ENCODE data around the gene LAMA5. TPM values are rescaled to one million over a fixed set of nuclear protein-coding genes. Genes with fewer than 3 reads are reported as not detected.

Gene LAMA5
- polyA plus RNA-seq, 2 of the 4 experiments (the other 2 are of a cell fraction) = 20.4 to 196 TPM

GRCh38 chr20:62303340-62304226, 63.5 kb downstream of the LAMA5 start:
- TF ChIP-seq JUNB (IDR thresholded peaks at IDR 0.05) (no peak), TFCP2L1 (CRISPR knock-in tag; IDR thresholded peaks at IDR 0.05) (0 out of 2 replicates have a peak, but pooled peaks have one; percentile 22), SMC3 (IDR thresholded peaks at IDR 0.05) (no peak), FOSB (CRISPR knock-in tag; IDR thresholded peaks at IDR 0.05) (peak; percentile 44; the same call in 1 of the 2 replicates), MAX (IDR thresholded peaks at IDR 0.05) (peak; percentile 21), PBX3 (IDR thresholded peaks at IDR 0.05) (peak; percentile 37)
- 3% methylated on average over 30 of the region's 66 CpGs for WGBS (ENCODE audit: missing lambda C conversion rate)
- Histone ChIP-seq H3K4me3 (peak overlapping the region; percentile 99), H3K27ac (peak overlapping the region; percentile 97 to 99), H3K4me1 (peaks cover 45% of the 10 kb centered on the region), H3K9me3 (no peaks in the 10 kb centered on the region), H3K4me2 (peak overlapping the region; percentile 92)
- ChIA-PET POLR2A (interaction anchor here (0.9 to 1.7 kb wide), 5 partner anchors 46 to 83 kb away, joined by 3 to 4 read pairs (median 3); partner anchors contain the start of gene RPS21), CTCF (interaction anchor here (0.6 to 8.8 kb wide), 6 partner anchors 60 to 115 kb away, joined by 3 to 93 read pairs (median 8); partner anchors contain the start of gene RPS21)
- peak; percentile 7 to 25; a peak in 5 of 6 replicates for ATAC-seq
- FAIRE-seq = no peak
- peak in 1 of 2 experiments; percentile 69 for DNase-seq (ENCODE audit: low read depth in 1 of 2, low spot score in 1 of 2)

- POLR2A ChIA-PET = interaction anchor here (0.8 to 1.7 kb wide), 5 partner anchors 63 to 391 kb away, joined by 3 to 14 read pairs (median 4); partner anchors contain the start of gene RPS21
- CTCF ChIA-PET = interaction anchor here (1.1 to 8.8 kb wide), 8 partner anchors 49 to 190 kb away, joined by 4 to 93 read pairs (median 6); partner anchors contain the start of gene RPS21
- FAIRE-seq = no peak
Measured at GRCh38 chr20:62303062-62303339, 64.1 kb downstream of the LAMA5 start.

GRCh38 chr20:62302341-62303061, 64.6 kb downstream of the LAMA5 start, which contains the start of gene ADRM1:
Gene ADRM1, plus strand, starts transcription at chr20:62302997. Its CDS starts 572 bp downstream, at chr20:62303569.
- Histone ChIP-seq H3K4me3 (peak within 1 kb of the TSS; percentile 99), H3K27ac (peak within 1 kb of the TSS; percentile 97 to 99), H3K4me1 (peaks cover 34% of the 10 kb centered on the region), H3K4me2 (peak within 1 kb of the TSS; percentile 95), H3K9me3 (no peaks in the 10 kb centered on the region)
- ATAC-seq (peak; percentile 50 to 83), DNase-seq (ENCODE audit: low read depth in 1 of 2, low spot score in 1 of 2) (peak; percentile 95 to 97), FAIRE-seq (no peak)
- POLR2A ChIA-PET = interaction anchor here (0.8 to 1.7 kb wide), 7 partner anchors 56 to 392 kb away, joined by 3 to 14 read pairs (median 4); partner anchors contain the start of gene MTG2
- CTCF ChIA-PET = interaction anchor here (0.7 to 8.8 kb wide), 19 partner anchors 12 to 191 kb away, joined by 3 to 93 read pairs (median 5); partner anchors contain the start of gene RPS21
- WGBS (ENCODE audit: missing lambda C conversion rate) = 6% methylated on average over 10 of the region's 81 CpGs
- TF ChIP-seq CHD4 (IDR thresholded peaks at IDR 0.05; ENCODE audit: borderline replicate concordance) (no peak), HDAC2 (IDR thresholded peaks at IDR 0.05) (no peak), RAD21 (conservative IDR thresholded peaks at IDR 0.05 in 1 of 2, IDR thresholded peaks at IDR 0.05 in 1 of 2) (peak; percentile 48), POLR2A (IDR thresholded peaks at IDR 0.05; ENCODE audit: low read length) (peak; percentile 43), MYC (IDR thresholded peaks at IDR 0.05; ENCODE audit: borderline replicate concordance, low read length) (no peak; the same call in 1 of the 2 replicates), USF2 (IDR thresholded peaks at IDR 0.05) (no peak), FOSB (CRISPR knock-in tag; IDR thresholded peaks at IDR 0.05) (no peak), NFE2L2 (conservative IDR thresholded peaks at IDR 0.05; ENCODE audit: low read length) (peak; percentile 85), NPAS2 (CRISPR knock-in tag; IDR thresholded peaks at IDR 0.05; ENCODE audit: borderline replicate concordance) (no peak), EHMT2 (IDR thresholded peaks at IDR 0.05; ENCODE audit: low read depth) (no peak), RCOR1 (IDR thresholded peaks at IDR 0.05; ENCODE audit: low read depth, low read length) (no peak), ZNF302 (CRISPR knock-in tag; IDR thresholded peaks at IDR 0.05) (no peak), FOXS1 (CRISPR knock-in tag; IDR thresholded peaks at IDR 0.05) (no peak), SMC3 (IDR thresholded peaks at IDR 0.05) (peak; percentile 47), E2F6 (IDR thresholded peaks at IDR 0.05; ENCODE audit: borderline replicate concordance, low read depth) (no peak), RNF2 (IDR thresholded peaks at IDR 0.05; ENCODE audit: borderline replicate concordance, low read depth) (no peak), MAX (IDR thresholded peaks at IDR 0.05) (peak; percentile 78), FOSL2 (IDR thresholded peaks at IDR 0.05) (no peak), FOSL2 (CRISPR knock-in tag; IDR thresholded peaks at IDR 0.05) (peak; percentile 66), TP53 (CRISPR knock-in tag; IDR thresholded peaks at IDR 0.05) (no peak), RFX5 (IDR thresholded peaks at IDR 0.05) (peak; percentile 67; the same call in 1 of the 2 replicates), BCL3 (IDR thresholded peaks at IDR 0.05) (peak; percentile 57; the same call in 1 of the 3 replicates)

More at GRCh38 chr20:62303062-62303339, 64.1 kb downstream of the LAMA5 start:
- H3K9me3 ChIP-seq = no peaks in the 10 kb centered on the region
- DNase-seq (ENCODE audit: low read depth in 1 of 2, low spot score in 1 of 2) (no peak), ATAC-seq (no peak)
- peak overlapping the region; percentile 92 for H3K4me2 ChIP-seq
- peak overlapping the region; percentile 99 for H3K4me3 ChIP-seq
- peak overlapping the region; percentile 97 to 99 for H3K27ac ChIP-seq
- peaks cover 39% of the 10 kb centered on the region for H3K4me1 ChIP-seq
- WGBS (ENCODE audit: missing lambda C conversion rate) = no CpG with 5 or more reads among the region's 39 CpGs
- TF ChIP-seq JUN (IDR thresholded peaks at IDR 0.05) (peak in 1 of 2 experiments; percentile 86; a peak in 3 of 5 replicates), ZNF302 (CRISPR knock-in tag; IDR thresholded peaks at IDR 0.05) (no peak)

All from A549 (cell line).